Esophagus squamous epithelium (tissue), 5 donors: ENCODE results near the gene FYTTD1. TPM values are rescaled to one million over a fixed set of nuclear protein-coding genes. Genes with fewer than 3 reads are reported as not detected.

ENCODE experiments used
- DNase-seq: peaks from one replicate; lab custom pipeline; 2025; lab: John Stamatoyannopoulos, UW
- H3K27ac ChIP-seq, 4 donors: fragments of 200-600 bp; sonication (generic); one replicate each; pipeline ENCODE4 v1.5.1; 2016 to 2019; ENCODE audit warnings: mild to moderate bottlenecking in 1 of 4
- H3K27me3 ChIP-seq, 4 donors: fragments of 200-600 bp; sonication (generic); 1 replicate in 3 of 4; 2 replicates in 1 of 4; pipeline versions ENCODE4 v1.5.1 to v1.6.0; 2017 to 2021; ENCODE audit warnings: antibody characterized with exemption in 1 of 4
- H3K36me3 ChIP-seq, 3 donors: fragments of 200-600 bp; sonication (generic); one replicate each; pipeline ENCODE4 v1.5.1; 2016 to 2019
- H3K4me1 ChIP-seq, 3 donors: fragments of 200-600 bp; sonication (generic); one replicate each; pipeline ENCODE4 v1.5.1; 2017 to 2019
- H3K4me3 ChIP-seq, 4 donors: fragments of 200-600 bp; sonication (generic); 1 replicate in 3 of 4; 2 replicates in 1 of 4; pipeline ENCODE4 v1.5.1; 2016 to 2019; ENCODE audit warnings: mild to moderate bottlenecking in 2 of 4, moderate library complexity in 1 of 4
- H3K9me3 ChIP-seq, 3 donors: fragments of 200-600 bp; sonication (generic); one replicate each; pipeline ENCODE4 v1.5.1; 2016 to 2019
- POLR2A ChIP-seq, 4 donors: fragments of 450-650 bp; IDR thresholded peaks; one replicate each; pipeline ENCODE4 v1.6.1; 2017; ENCODE audit warnings: antibody characterized with exemption in 4 of 4, mild to moderate bottlenecking in 4 of 4, moderate library complexity in 3 of 4
- WGBS, 2 donors: methylation state at CpG; one replicate each; pipeline ENCODE4 v1.1.5; 2018; 5-methylcytosine and 5-hydroxymethylcytosine counted together
- intact Hi-C: fragments of 100-400 bp; cut with DNase I; formaldehyde crosslinking; loops from one replicate; pipeline ENCODE4 v1.15.0; 2022
- total RNA-seq, 4 donors: library from RNA; depleted of rRNA; stranded (reverse); fragments of >200 nt; gene quantifications; one replicate each; pipeline ENCODE4 v1.1.0, GENCODE V29; 2016
- TF ChIP-seq, protein P1 (sequence below), 6 experiments: fragments of 450-650 bp in 4 of 6; fragments of 200-600 bp in 2 of 6; sonication (generic) in 2 of 6; IDR thresholded peaks; one replicate each; pipeline ENCODE4 v1.5.1; 2016 to 2019; ENCODE audit warnings: antibody characterized with exemption in 6 of 6, mild to moderate bottlenecking in 4 of 6, moderate library complexity in 4 of 6
- donor health status: DM: yes; HTN: yes; CAD: no.

Gene FYTTD1
- total RNA-seq, 4 donors from 2014 or later, result 46.4 to 62.0 (median 52.6) TPM

DNA sequence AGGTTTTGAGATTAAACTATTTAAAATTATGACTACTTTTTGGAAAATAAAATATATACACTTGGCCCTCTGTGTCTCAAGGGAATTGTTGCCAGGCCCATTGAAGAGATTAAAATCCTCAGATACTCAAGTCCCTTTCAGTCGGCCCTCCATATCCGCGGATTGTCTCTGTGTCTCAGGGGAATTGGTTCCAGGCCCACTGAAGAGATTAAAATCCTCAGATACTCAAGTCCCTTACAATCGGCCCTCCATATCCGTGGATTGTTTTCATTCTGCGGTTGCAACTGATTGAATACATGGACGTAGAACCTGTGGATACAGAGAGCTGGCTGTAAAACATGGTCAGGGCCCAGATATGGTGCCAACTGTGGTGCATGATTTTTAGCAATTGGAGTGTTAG, 25.6 kb downstream of the FYTTD1 start:
- TF ChIP-seq, protein P1, sequence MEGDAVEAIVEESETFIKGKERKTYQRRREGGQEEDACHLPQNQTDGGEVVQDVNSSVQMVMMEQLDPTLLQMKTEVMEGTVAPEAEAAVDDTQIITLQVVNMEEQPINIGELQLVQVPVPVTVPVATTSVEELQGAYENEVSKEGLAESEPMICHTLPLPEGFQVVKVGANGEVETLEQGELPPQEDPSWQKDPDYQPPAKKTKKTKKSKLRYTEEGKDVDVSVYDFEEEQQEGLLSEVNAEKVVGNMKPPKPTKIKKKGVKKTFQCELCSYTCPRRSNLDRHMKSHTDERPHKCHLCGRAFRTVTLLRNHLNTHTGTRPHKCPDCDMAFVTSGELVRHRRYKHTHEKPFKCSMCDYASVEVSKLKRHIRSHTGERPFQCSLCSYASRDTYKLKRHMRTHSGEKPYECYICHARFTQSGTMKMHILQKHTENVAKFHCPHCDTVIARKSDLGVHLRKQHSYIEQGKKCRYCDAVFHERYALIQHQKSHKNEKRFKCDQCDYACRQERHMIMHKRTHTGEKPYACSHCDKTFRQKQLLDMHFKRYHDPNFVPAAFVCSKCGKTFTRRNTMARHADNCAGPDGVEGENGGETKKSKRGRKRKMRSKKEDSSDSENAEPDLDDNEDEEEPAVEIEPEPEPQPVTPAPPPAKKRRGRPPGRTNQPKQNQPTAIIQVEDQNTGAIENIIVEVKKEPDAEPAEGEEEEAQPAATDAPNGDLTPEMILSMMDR (IDR thresholded peaks at IDR 0.05), result no peak
- no peak for TF ChIP-seq POLR2A (IDR thresholded peaks at IDR 0.05)
- no peak for DNase-seq
- intact Hi-C loops, result no loop called here
- Histone ChIP-seq H3K4me1 (no peaks in the 10 kb centered on the region), H3K27me3 (no peaks in the 10 kb centered on the region), H3K36me3 (peaks cover 7 to 99% (median 35%) of the 10 kb centered on the region in 3 donors), H3K27ac (no peak overlapping the region), H3K9me3 (no peaks in the 10 kb centered on the region), H3K4me3 (no peak overlapping the region)
- WGBS, 2 donors, result 74 to 84% methylated on average over 7 of the region's 7 CpGs

DNA sequence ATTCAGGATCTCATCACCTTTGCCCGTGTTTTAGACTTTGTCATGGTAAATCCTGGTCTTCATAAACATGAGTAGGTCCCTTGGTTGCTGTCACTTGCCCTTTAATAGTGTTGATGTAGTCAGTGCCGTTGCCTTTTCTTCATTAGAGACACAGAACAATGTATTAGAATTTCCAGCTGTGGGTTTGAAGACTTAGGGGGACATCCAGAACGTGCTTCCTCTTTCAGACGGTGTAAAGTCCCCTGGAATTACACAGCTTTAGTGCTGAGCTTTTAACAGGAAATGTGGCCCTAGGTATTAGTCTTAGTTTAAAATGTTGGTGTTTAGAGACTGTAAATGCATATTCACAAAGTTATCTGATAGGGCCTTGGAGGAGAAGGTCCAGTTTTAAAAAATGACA, 32.5 kb downstream of the FYTTD1 start:
- H3K4me3 ChIP-seq, result no peak overlapping the region
- peaks cover 0 to 3% (median 0%) of the 10 kb centered on the region in 3 donors for H3K4me1 ChIP-seq
- TF ChIP-seq POLR2A (IDR thresholded peaks at IDR 0.05), result no peak
- TF ChIP-seq, protein P1 (IDR thresholded peaks at IDR 0.05), result no peak
- WGBS, 2 donors, result 69 to 77% methylated on average over 4 of the region's 4 CpGs
- peaks cover 7 to 92% (median 29%) of the 10 kb centered on the region in 3 donors for H3K36me3 ChIP-seq
- no peaks in the 10 kb centered on the region for H3K9me3 ChIP-seq
- intact Hi-C loops, result no loop called here
- no peak for DNase-seq
- H3K27me3 ChIP-seq, result no peaks in the 10 kb centered on the region
- no peak overlapping the region for H3K27ac ChIP-seq

GRCh38 chr3:197784019-197784585, 34.4 kb downstream of the FYTTD1 start:
- 80 to 93% methylated on average over 5 to 7 of the region's 7 CpGs for WGBS, 2 donors
- Histone ChIP-seq H3K36me3 (peaks cover 7 to 73% (median 20%) of the 10 kb centered on the region in 3 donors), H3K27me3 (no peaks in the 10 kb centered on the region), H3K27ac (no peak overlapping the region), H3K9me3 (no peaks in the 10 kb centered on the region), H3K4me1 (peaks cover 0 to 12% (median 0%) of the 10 kb centered on the region in 3 donors), H3K4me3 (no peak overlapping the region)
- TF ChIP-seq POLR2A (IDR thresholded peaks at IDR 0.05), result no peak
- TF ChIP-seq, protein P1 (IDR thresholded peaks at IDR 0.05), result no peak
- intact Hi-C loops, result no loop called here
- DNase-seq, result no peak

DNA sequence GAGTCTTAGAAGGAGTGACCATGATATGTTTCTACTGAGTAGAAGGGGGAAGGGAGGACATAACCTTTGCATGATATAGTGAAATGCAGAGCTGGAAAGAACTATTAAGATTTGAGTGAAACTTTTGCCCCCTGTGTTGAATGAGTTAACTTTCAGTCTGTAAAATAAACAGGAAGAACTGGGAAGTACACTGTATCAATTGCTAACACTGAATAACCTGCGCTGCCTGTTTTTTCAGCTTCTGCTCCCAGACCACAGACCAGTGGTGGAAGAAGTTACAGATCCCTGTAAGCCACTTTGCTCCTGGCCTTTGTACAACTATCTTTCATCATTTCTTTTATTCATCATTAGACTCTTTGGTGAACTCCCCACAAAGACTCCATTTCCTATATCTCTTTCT, 37.7 kb downstream of the FYTTD1 start:
- H3K4me3 ChIP-seq, result no peak overlapping the region
- TF ChIP-seq POLR2A (IDR thresholded peaks at IDR 0.05), result no peak
- TF ChIP-seq, protein P1 (IDR thresholded peaks at IDR 0.05), result no peak
- H3K27me3 ChIP-seq, result no peaks in the 10 kb centered on the region
- H3K36me3 ChIP-seq, result peaks cover 0 to 40% (median 0%) of the 10 kb centered on the region in 3 donors
- whole genome bisulfite sequencing, 2 donors, result 67 to 85% methylated on average over 1 of the region's 1 CpG
- no peaks in the 10 kb centered on the region for H3K9me3 ChIP-seq
- peak overlapping the region in 2 of 4 donors; percentile 35 to 39 for H3K27ac ChIP-seq
- peaks cover 0 to 25% (median 0%) of the 10 kb centered on the region in 3 donors for H3K4me1 ChIP-seq
- no peak for DNase-seq
- intact Hi-C loops, result no loop called here

GRCh38 chr3:197789309-197789708, 39.6 kb downstream of the FYTTD1 start:
- DNase-seq, result no peak
- WGBS, 2 donors, result 84 to 86% methylated on average over 3 of the region's 3 CpGs
- Histone ChIP-seq H3K9me3 (no peaks in the 10 kb centered on the region), H3K27me3 (no peaks in the 10 kb centered on the region), H3K4me1 (peaks cover 0 to 44% (median 13%) of the 10 kb centered on the region in 3 donors), H3K36me3 (peaks cover 0 to 21% (median 0%) of the 10 kb centered on the region in 3 donors), H3K4me3 (no peak overlapping the region), H3K27ac (no peak overlapping the region)
- TF ChIP-seq, protein P1 (IDR thresholded peaks at IDR 0.05), result no peak
- no peak for TF ChIP-seq POLR2A (IDR thresholded peaks at IDR 0.05)
- intact Hi-C loops, result no loop called here
